ENCODE data around the gene ATP10B.
"Not testable (repeated sequence)": the region's sequence is repeated elsewhere in the genome, so short reads cannot be mapped to it uniquely, and the experiment has no call there.

ATP10B gene

DNA sequence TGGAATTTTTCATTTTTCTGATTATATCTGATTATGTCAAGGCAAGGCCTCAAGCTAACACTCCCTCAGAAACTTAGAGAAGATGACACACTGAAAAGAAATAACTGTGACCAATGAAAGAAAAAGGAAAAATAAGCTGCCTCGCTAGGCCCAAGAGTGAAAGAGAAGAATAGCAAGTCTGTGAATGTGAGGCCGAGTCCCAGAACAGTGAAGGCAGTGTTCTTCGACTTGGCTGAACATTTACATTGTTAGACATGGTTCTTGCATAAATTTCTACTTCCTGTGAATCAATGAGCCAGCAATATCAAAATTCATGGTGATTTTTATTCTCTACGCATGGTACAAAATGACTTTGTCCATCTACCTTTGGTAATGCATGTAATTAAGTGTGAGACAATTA is at the start of gene ATP10B:
TSS of gene ATP10B (minus strand) at position 163 of the 400 bp plus-strand sequence. CDS start 164,137 bp downstream, outside the sequence.
- FAIRE-seq (no peak), DNase-seq (ENCODE audit: low spot score) (no peak)

- no peak for DNase-seq (ENCODE audit: low spot score)
- FAIRE-seq, result no peak
Measured at GRCh38 chr5:160901656-160902055, 49.6 kb upstream of the ATP10B start.

- DNase-seq (ENCODE audit: low spot score) (no peak), FAIRE-seq (no peak)
Measured at GRCh38 chr5:160899735-160900134, 47.7 kb upstream of the ATP10B start.

GRCh38 chr5:160893180-160893964 is 41.4 kb upstream of the ATP10B start:
- DNase-seq (ENCODE audit: low spot score); FAIRE-seq: not testable (repeated sequence)

DNA sequence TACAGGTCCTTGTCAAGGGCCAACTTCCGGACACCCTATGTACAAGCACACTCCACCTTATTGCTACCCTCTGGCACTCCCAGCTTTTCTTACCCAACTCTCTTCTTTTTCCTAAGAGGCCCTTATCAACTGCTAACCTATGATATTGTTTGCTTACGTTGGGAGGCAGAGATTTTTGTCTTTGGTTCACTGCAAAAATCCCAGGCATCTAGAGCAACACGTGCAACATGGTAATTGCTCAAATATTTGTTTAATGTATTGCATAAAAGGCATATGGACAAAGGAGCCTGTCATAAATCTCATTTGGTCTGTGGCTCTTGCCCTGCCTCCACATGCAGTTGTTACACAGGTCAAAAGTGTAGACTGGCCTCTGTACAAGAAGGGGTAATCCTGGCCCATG is 35.8 kb upstream of the ATP10B start:
- DNase-seq (ENCODE audit: low spot score), result no peak
- FAIRE-seq, result no peak

DNA sequence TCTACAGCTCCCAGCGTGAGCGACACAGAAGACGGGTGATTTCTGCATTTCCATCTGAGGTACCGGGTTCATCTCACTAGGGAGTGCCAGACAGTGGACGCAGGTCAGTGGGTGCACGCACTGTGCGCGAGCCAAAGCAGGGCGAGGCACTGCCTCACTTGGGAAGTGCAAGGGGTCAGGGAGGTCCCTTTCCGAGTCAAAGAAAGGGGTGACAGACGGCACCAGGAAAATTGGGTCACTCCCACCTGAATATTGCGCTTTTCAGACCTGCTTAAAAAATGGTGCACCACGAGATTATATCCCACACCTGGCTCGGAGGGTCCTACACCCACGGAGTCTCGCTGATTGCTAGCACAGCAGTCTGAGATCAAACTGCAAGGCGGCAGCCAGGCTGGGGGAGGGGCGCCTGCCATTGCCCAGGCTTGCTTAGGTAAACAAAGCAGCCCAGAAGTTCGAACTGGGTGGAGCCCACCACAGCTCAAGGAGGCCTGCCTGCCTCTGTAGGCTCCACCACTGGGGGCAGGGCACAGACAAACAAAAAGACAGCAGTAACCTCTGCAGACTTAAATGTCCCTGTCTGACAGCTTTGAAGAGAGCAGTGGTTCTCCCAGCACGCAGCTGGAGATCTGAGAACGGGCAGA is 21.7 kb upstream of the ATP10B start:
- not testable (repeated sequence) for DNase-seq (ENCODE audit: low spot score); FAIRE-seq

DNA sequence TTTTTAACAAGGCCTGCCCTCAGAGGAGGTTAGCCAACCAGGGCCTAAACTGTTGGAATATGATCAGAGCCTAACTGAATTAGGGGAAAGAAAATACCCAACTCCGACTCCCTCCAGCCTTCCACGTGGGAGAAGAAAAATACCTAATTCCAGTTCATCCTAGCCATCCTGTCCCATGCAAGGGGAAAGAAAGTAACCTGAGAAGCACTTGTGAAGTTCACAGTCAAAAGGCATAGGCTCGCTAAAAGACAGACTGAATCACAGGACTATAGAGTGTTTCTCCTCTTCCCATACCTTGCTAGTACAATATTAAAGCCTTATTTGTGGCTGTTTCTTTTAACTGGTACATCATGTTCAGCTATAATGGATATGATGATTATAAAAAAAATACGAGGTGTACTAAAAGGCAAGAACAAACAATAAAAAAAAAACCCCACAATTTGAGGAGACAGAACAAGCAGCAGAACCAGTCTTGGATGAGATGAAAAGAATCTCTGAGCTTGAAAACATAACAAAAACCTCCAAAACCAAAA is 18.0 kb upstream of the ATP10B start:
- DNase-seq (ENCODE audit: low spot score) (no peak), FAIRE-seq (no peak)

DNA sequence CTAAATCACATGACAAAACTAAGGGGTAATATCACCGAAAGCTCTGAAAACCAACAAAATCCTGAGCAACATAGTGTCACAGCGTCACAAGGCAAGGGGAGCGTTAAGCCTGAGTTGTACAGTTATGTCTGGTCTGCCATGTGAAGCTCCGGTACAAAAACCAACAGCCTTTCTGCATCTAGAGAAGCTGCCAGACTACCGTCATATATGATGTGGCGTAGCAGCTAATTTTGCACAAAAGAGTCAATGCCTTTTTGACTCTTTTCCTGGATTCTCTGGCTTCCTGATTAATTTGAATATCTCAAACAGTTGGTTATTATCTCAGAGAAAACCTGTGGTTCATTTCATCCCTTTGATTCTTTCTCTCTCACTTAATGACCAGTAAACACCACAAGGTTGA is 16.0 kb upstream of the ATP10B start:
- DNase-seq (ENCODE audit: low spot score) (no peak), FAIRE-seq (no peak)

- no peak for FAIRE-seq
Measured at GRCh38 chr5:160851451-160851850, 560 bp downstream of the ATP10B start.

GRCh38 chr5:160850421-160850820 is 1.6 kb downstream of the ATP10B start:
- DNase-seq (ENCODE audit: low spot score) (no peak), FAIRE-seq (no peak)

More at GRCh38 chr5:160851451-160851850, 560 bp downstream of the ATP10B start:
- no peak for DNase-seq (ENCODE audit: low spot score)

- DNase-seq (ENCODE audit: low spot score) (no peak), FAIRE-seq (no peak)
Measured at GRCh38 chr5:160847526-160848085, 4.4 kb downstream of the ATP10B start.

- no peak for FAIRE-seq
- DNase-seq (ENCODE audit: low spot score), result no peak
Measured at GRCh38 chr5:160846642-160847041, 5.4 kb downstream of the ATP10B start.

DNA sequence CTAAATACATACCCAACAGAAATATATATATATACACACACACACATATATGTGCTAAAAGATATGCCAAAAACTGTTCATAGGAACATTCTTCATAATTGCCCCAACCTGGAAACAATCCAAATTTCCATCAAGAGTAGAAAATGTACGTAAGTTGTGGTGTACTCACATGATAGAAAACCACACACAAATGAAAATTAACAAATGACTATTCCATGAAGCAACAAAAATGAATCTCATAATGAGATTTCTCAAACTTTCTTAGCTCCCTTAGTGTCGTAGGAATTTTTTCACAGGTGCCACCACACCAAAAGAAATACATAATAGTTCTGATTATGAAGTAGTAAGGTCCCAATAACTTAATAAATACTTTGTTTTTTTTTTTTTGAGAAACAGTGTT is 7.8 kb downstream of the ATP10B start:
- DNase-seq (ENCODE audit: low spot score), result no peak
- no peak for FAIRE-seq

DNA sequence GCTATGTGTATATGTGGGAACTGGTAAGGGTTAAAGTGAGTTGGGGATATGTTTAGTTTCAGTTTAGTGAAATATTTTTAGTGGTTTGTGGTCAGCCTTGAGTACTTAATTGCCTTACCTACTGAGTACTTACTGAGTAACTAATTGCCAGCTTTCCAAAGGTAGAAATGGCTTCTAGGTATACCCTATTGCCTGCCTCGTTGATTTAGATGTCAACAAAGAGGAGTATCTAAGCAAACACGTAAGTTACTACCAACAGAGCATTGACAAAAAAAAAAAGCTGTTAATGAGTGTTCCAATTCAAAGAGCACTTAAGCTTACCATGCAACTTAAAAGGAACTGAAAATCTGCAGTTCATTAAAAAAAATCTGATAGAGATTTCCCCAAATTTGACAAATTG is 8.8 kb downstream of the ATP10B start:
- DNase-seq (ENCODE audit: low spot score) (no peak), FAIRE-seq (no peak)

DNA sequence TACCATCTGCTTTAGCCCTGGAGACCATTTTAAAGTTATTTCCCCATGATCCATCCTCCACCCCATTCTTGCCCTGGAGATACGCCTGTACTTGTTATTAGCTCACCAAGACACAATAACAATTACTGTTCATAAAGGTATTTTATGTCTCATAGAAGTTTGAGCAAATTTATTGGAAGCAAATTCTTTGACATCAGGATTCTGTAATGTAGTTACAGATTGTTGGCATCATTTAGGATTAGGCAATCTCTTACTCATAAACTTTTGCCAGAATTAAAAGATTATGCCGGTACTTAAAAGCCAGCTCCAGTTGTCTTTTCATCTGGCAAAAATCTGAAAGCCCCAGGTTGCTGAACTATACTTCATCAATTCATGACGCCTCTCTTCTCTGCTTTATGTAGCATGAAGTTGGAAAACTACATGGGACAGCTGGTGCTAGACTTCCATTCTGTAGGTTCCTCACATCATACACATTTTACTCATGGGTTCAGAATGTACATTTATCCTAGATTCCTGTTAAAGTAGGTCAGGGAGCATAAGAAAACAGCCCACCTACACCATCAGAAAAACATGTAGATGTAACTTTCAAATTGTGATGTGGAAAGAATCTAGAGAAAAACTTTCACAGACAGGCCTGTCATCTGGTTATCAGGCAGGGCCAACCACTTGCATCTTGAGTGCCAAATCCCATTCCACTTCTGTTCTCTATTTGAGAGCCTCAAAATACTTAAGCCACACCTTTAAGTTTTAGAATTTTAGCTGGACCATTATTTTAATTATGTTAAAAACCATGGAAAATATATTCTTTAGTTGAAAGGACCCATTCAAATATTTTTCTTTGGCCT is 14.0 kb downstream of the ATP10B start:
- FAIRE-seq (no peak), DNase-seq (ENCODE audit: low spot score) (no peak)

- DNase-seq (ENCODE audit: low spot score) (no peak), FAIRE-seq (no peak)
Measured at GRCh38 chr5:160837211-160837610, 14.8 kb downstream of the ATP10B start.

DNA sequence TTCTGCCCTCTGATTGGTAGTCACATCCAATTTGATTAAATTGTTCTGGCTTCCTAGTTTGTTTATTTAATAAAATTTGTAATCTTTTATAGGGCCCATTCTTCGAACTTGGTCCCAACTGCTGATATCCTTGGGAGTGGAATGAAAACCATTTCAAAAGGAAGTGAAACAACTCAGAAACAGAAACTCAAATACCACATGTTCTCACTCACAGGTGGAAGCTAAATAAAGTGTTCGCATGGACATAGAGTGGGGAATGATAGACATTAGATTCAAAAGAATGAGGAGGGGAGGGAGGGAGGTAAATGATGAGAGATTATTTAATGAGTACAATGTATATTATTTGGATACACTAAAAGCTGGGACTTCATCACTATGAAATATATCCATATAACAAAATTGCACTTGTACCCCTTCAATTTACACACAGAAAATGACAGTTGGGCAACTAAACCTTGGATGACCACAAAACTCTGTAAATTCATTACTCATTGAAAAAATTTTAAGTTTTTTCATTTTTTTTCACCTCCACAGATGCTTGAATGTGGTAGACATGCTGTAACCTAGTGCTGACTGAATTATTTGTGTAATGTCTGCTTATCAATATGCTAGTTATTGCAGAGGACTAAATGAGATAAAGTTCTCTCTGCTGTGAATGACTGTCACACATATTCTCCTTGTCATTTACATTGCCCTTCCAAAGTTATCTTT is 16.0 kb downstream of the ATP10B start:
- DNase-seq (ENCODE audit: low spot score) (no peak), FAIRE-seq (no peak)

- DNase-seq (ENCODE audit: low spot score) (no peak), FAIRE-seq (no peak)
Measured at GRCh38 chr5:160835376-160835775, 16.6 kb downstream of the ATP10B start.

- no peak for FAIRE-seq
- DNase-seq (ENCODE audit: low spot score), result no peak
Measured at GRCh38 chr5:160833806-160834205, 18.2 kb downstream of the ATP10B start.

DNA sequence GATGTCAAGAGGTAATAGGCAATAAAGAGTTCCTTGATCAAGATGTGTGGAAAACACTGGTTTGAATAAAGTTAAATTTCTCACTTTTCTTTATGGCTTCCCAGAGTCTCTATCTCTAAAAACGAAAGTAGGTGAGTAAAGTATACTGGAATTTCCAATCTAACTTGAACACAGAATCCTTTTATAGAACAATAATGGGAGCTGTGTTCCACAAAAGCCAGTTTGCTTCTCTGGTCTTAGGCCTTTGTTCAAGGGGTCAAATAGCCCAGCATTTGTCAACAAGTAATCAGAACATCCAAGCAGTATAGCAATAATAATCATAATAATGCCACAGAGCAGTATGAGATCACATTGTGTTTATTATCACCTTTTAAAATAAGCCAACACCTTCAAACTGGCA is 20.2 kb downstream of the ATP10B start:
- DNase-seq (ENCODE audit: low spot score) (no peak), FAIRE-seq (no peak)
